Measurements from ENCODE around the gene SDHA.

GRCh38 chr5:219991-220390 is 1.9 kb downstream of the SDHA start:
- TF ChIP-seq POLR2A (IDR thresholded peaks at IDR 0.05) = no peak
- no peak for TF ChIP-seq CTCF (IDR thresholded peaks at IDR 0.05 in 8 of 11, conservative IDR thresholded peaks at IDR 0.05 in 3 of 11)
